GM18508 (cell line): ENCODE data around the gene SLC38A2.
"Not testable (repeated sequence)": the region's sequence is repeated elsewhere in the genome, so short reads cannot be mapped to it uniquely, and the experiment has no call there.

Source experiments
- ATAC-seq: cut with Tn5 transposase; IDR thresholded peaks from one replicate; pipeline ENCODE4 v1.9.1; 2021; ENCODE audit warnings: moderate number of reproducible peaks; ENCODE audit not compliant: insufficient read depth, unreplicated experiment

Gene SLC38A2

DNA sequence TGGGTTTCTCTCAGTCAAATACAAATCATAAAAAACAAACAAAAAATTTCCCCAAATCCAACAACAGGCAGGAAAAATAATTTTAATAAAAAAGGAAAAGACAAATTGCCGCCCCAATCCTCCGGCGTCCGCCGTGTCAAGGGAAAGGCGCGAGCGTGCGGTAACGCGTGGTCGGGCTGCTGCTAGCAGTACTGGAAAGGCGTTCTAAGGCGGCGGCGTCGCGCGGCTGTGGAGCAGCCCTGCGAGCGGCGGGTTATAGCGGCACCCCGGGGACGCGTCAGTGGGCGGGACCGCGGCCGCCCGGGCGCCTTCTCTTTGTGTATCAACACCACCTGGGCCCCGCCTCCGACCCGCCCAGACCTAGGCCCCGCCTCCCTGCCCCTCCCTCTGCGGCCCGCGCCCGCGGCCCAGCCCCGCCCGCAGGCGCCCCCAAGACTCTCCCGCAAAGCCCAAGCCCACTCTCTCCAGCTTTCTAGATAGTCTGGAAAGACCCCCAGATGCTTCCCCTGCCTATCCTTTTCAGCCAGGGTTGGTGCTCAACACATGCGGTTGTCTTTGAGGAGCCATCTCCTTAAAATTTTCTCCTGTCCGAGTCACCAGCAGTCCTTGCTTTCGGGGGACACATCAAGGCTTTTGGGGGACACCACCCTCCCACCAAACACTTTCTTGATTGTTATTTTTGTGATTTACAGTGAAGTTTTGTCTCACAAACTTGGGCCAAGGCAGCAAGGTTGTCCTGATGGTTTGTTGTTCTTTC, at the start of gene SLC38A2:
SLC38A2 (minus strand) TSS at position 230 of the 757 bp plus-strand sequence. CDS start 1,480 bp downstream, outside the sequence.
- peak; percentile 33 for ATAC-seq

DNA sequence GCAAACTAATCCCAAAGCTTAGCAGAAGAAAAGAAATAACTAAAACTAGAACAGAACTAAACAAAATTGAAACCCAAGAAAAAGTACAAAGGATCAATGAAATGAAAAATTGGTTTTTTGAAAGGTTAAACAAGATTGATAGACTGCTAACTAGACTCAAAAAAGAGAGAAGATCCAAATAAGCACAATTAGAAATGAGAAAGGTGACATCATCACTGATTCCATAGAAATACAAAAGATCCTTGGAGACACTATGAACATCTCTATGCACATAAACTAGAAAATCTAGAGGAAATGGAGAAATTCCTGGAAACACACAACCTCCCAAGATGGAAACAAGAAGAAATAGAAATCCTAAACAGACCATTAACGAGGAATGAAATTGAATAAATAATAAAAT, 47.1 kb upstream of the SLC38A2 start:
- no peak for ATAC-seq

DNA sequence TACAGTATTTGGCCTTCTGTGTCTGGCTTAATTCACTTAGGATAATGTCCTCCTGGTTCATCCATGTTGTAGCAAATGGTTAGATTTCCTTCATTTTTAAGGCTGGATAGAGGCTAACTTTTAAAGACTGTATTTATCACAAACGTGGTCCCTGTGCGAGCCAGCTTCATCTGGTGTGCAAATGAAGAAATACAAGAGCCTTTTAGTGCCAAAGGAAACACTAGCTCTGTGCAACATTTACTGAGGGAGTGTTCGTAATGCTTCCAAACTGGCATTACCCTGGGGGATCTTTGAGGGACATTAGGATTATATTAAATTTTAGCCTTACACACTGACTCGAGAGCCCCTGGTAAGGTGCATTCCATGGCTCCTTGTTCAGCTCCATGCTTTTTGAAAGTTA, 43.0 kb upstream of the SLC38A2 start:
- ATAC-seq: no peak

DNA sequence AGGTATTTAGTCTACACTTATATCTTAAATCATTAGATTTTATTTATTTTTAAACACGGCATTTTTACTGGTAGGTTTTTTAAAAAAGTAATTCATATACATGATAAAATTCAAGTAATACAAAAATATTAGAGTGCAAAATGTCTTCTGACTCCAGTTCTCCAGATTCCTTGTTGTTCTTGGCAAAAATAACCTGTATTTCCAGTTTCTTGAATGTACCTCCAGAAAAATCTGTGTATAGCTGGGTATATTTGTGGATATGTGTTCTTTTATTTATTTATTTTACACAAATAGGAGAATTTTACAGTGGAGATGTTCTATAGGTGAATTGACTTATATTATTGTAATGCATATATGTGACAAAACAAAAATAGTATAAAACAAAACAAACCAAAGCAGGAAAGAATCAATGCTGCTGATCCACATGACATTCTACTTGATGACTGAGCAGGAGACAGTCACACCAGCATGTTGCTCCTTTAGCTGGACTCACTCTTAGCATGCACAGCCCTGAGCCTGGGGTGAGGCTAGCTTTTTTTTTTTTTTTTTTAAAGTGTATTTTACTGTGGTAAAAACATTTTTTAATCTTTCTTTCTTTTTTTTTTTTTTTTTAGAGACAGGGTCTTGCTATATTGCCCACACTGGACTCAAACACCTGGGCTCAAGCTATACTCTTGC, 42.2 kb upstream of the SLC38A2 start:
- no peak for ATAC-seq

DNA sequence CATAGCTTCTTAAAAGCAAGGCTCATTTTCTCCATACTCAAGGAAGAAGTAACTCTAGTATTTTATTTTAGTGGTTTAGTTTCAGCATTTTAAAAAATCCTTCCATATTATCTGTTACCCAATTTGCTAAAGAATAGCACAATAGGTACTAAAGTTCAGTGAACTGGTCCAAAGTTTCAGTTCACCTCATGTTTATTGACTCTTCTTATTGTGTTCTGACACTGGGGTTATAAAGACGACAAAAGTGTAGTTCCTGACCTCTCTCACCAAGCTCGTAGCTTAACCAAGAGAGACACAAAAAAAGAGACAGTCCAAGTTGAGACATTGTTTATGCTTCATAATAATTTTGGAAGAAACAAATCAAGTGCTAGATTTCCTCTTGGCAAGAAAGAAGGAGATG, 40.8 kb upstream of the SLC38A2 start:
- ATAC-seq: no peak

DNA sequence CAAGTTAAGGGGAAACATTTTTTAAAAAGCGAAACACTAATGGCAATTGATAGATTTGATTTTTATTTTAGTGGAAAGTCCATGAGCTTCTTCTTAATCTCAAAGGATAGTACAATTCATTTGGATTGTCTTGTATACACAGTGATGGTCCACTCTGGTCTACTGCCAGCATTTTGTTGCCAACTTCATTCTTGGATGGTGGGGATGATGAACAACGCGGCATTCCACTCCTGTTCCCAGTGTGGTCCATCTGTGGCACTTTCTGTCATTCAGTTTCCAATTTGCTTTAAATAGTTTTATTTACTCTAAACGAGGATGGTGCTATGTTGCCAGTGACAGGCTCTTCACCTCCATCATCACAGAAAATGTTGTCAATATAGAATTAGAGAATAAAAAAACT, 40.3 kb upstream of the SLC38A2 start:
- ATAC-seq: no peak

DNA sequence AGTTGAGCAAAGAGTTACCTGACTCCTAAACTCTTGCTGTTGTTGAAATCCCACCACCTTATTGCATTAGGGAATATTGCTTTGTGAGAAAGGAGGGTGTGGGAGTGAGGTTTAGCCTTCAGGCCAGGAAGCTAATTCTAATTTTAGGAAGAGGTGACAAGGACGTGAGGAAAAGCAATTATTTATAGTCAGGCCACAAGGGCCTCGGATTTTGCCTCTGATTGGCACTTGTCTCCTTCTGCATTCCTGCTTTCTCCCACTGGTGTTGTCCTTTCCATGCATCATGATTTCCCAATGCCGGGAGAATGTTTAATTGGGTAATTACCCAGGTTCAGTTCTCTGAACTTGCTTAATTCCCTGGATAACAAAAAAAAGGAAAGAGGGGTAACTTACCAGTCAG, 37.9 kb upstream of the SLC38A2 start:
- no peak for ATAC-seq

- no peak for ATAC-seq
Observed at GRCh38 chr12:46409974-46410373, 37.4 kb upstream of the SLC38A2 start.

- no peak for ATAC-seq
Observed at GRCh38 chr12:46409342-46409741, 36.8 kb upstream of the SLC38A2 start.

DNA sequence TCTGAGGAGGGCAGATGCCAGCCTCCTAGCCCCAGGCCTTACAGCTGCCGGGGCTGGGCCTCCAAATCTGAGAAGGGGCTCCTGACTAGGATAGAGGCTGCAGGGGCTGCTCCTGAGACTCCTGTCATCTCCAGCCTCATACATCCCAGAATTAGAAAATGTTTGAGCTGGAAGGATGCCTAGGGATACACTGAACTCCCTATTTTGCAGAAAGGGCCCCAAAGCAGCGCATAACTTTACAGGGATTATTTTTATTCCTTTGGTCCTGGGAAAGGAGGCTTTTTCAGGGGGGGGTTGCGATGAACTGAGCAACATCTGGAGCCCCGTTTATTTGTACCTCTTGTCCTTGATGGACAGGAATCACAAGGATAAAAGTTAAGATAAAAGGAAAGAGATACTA, 35.9 kb upstream of the SLC38A2 start:
- ATAC-seq: no peak

DNA sequence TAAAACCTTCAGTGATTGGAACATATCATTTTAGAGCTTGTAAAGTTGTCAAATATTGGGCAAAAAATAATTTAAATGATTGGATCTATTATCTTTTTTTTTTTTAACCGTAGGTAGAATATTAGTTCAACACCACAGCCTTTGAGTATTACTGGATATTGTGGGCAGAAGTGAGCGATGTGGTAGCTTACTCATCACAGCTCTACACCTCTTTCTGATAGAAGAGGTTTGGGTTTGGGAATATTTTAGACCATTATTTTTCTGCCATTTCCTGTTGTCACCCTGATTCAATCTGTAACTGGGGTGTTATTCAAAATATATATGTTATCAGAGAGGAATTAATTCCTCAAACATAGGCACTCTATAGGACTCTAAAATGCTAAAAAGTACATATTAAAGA, 34.8 kb upstream of the SLC38A2 start:
- ATAC-seq: no peak

DNA sequence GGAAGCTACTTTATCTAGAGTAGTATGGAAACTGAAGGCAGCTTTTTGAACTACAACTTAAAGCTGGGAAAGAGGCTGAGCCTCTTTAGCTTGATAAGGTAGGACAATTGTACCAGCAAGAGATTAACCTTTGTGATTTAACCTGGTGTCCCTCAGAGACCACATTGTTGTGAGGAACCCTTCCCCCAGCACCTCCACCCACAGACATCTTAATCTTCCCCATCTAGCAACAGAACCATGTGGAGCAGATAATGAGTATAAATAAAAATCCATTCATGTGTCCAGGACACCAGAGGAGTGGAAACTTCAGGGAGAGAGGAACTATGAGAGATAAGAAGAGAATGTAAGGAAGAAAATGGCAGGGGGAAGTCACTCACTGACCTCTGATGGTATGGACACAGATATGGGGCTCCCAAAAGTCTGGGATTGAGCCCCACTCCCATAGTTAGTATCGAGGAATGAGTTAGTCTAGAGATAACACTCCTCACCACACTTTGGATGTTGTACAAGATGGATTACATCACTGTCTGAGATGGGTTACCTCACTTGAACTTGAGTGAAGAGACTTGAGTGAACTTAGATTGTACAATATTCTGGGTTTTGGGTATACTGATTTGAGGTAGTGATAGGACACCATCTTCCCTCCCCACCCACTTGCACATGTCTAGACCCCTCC, 33.9 kb upstream of the SLC38A2 start:
- ATAC-seq: no peak

- no peak for ATAC-seq
Observed at GRCh38 chr12:46404733-46405132, 32.2 kb upstream of the SLC38A2 start.

DNA sequence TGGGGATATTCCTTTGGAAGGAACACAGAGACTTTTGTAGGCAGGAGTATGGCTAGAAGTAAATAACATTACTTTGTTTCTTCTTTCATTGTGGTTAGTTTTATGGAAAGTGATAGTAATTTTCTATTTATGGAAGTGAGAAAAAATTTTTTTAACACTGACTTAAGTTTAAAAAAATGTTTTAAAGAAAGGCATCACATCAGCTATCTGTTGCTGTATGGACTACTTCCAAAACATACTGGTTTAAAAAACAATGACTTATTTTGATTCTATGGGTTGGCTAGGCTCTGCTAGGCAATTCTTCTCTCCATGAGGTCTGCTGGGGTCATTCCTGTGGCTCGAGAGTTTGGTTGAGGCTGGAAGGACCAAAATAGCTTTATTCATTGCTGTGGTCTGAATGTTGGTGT, 31.7 kb upstream of the SLC38A2 start:
- ATAC-seq: no peak

DNA sequence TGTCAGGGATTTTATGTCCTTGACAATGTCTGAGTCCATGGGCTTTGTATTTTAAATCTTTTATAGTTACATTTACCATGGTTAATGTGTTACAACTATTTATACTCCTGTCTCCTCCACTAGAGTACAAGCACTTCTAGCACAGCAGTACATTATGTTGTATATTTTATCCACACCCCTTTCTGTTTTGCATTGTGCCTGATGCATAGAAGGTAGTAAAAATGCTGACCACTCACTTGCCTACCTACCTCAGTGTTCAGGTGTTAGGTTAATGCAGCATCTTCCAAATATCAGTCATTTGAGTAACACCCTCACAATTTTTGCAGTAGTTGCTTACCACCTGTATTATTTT, 31.1 kb upstream of the SLC38A2 start:
- no peak for ATAC-seq

- no peak for ATAC-seq
Observed at GRCh38 chr12:46402941-46403718, 30.6 kb upstream of the SLC38A2 start.

DNA sequence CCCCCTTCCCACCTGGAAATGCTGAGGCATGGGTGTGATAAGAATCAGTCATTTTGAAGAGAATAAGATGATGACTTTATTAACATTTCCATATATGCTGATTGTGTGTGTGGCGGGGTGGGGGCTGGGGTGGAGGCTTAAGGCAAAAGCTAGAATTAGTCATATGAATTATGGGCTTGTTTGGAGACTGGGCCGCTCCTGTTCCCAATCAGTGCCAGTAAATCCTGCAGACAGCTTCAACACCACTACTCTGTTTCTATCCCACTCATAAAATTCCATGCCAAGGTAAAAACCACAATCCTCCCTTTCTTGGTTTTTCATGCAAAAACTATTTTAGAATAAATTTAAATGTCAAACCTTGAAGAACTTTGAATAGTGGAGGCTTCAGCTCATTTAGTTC, 29.9 kb upstream of the SLC38A2 start:
- no peak for ATAC-seq

- ATAC-seq: no peak
Observed at GRCh38 chr12:46401662-46402061, 29.1 kb upstream of the SLC38A2 start.

DNA sequence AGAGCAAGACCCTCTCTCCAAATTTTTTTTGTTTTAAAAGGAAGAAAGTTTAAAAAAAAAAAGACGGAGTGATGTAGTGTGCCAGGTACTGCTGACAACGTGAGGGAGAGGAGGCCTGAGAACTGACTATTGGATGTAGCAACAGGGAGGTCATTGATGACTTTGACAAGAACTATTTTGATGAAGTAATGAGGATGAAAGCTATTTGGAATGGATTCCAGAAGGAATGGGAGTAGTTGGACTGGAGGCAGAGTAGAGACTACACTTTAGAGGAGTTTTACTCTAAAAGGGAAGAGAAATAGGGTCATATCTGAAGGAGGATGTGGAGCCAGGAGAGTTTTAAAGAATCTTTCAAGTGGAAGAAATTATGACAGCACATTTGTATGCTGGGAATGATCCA, 27.8 kb upstream of the SLC38A2 start:
- no peak for ATAC-seq

- not testable (repeated sequence) for ATAC-seq
Observed at GRCh38 chr12:46399461-46400248, 27.1 kb upstream of the SLC38A2 start.
